WTC11 (cell line): ENCODE data around the gene TNIK. TPM values are rescaled to one million over a fixed set of nuclear protein-coding genes. Genes with fewer than 3 reads are reported as not detected.

Experiments
- ATAC-seq: fragments of 200-7000 bp; cut with Tn5 transposase; 2 replicates; pipeline ENCODE4 v1.10.0; 2021; ENCODE audit warnings: mild to moderate bottlenecking, moderate library complexity
- CTCF ChIA-PET: fragments of 300-600 bp; sonication (Branson Sonifier 250); formaldehyde crosslinking; loops from one replicate; lab custom pipeline; 2021; ENCODE audit warnings: antibody characterized with exemption; lab: Charles Lee
- POLR2A ChIA-PET: fragments of 350-600 bp; sonication (Branson Sonifier 250); formaldehyde crosslinking; loops from one replicate; lab custom pipeline; 2021; ENCODE audit warnings: antibody characterized with exemption; lab: Charles Lee
- DNase-seq: peaks from one replicate; pipeline ENCODE4 v3.0.0; 2021; ENCODE audit warnings: low spot score
- H3K27ac Mint-ChIP-seq: 2 replicates; pipeline ENCODE4 v1.8.0; 2021; ENCODE audit warnings: mixed read lengths
- H3K27me3 Mint-ChIP-seq: 2 replicates; pipeline ENCODE4 v1.8.0; 2021; ENCODE audit warnings: low read depth, mild to moderate bottlenecking, moderate library complexity, mixed read lengths
- H3K36me3 Mint-ChIP-seq: 2 replicates; pipeline ENCODE4 v1.8.0; 2021; ENCODE audit warnings: mixed read lengths
- H3K4me1 Mint-ChIP-seq: 2 replicates; pipeline ENCODE4 v1.8.0; 2022; ENCODE audit warnings: mixed read lengths
- H3K4me3 Mint-ChIP-seq: 2 replicates; pipeline ENCODE4 v1.8.0; 2021; ENCODE audit warnings: mild to moderate bottlenecking, moderate library complexity, mixed read lengths
- H3K9me3 Mint-ChIP-seq: 2 replicates; pipeline ENCODE4 v1.8.0; 2021; ENCODE audit warnings: mixed read lengths
- ATF1 ChIP-seq: sonication (generic); formaldehyde crosslinking; IDR thresholded peaks from 2 replicates; pipeline ENCODE4 v1.8.1; 2023; ENCODE audit warnings: mild to moderate bottlenecking, moderate library complexity, missing genetic modification reagents
- CBFB ChIP-seq: sonication (generic); formaldehyde crosslinking; IDR thresholded peaks from 2 replicates; pipeline ENCODE4 v1.8.1; 2022; ENCODE audit warnings: mild to moderate bottlenecking, low read depth, missing genetic modification reagents
- PRRX2 ChIP-seq: fragments of 250-450 bp; sonication (Bioruptor Pico); IDR thresholded peaks from 2 replicates; pipeline ENCODE4 v1.8.0; 2021; ENCODE audit warnings: mild to moderate bottlenecking
- ZNF317 ChIP-seq: sonication (generic); formaldehyde crosslinking; IDR thresholded peaks from 2 replicates; pipeline ENCODE4 v1.8.1; 2023; ENCODE audit warnings: low read depth, mild to moderate bottlenecking, moderate library complexity, missing genetic modification reagents, borderline replicate concordance
- ZNF671 ChIP-seq: fragments of 250-450 bp; sonication (Bioruptor Pico); IDR thresholded peaks from 2 replicates; pipeline ENCODE4 v1.8.0; 2021; ENCODE audit warnings: mild to moderate bottlenecking
- total RNA-seq: library from RNA; stranded (reverse); gene quantifications from 3 replicates; pipeline ENCODE4 v1.2.3, GENCODE V29; 2021
- TF ChIP-seq, protein P1 (sequence below): fragments of 250-450 bp; sonication (Bioruptor Pico); IDR thresholded peaks from 2 replicates; pipeline ENCODE4 v2.1.2; 2022; ENCODE audit warnings: mild to moderate bottlenecking, moderate library complexity
- TF ChIP-seq, protein P2 (sequence below): sonication (generic); formaldehyde crosslinking; conservative IDR thresholded peaks from 2 replicates; pipeline ENCODE4 v1.8.1; 2023; ENCODE audit warnings: mild to moderate bottlenecking, low read depth, missing genetic modification reagents, moderate library complexity
- TF ChIP-seq, protein P3 (sequence below): sonication (generic); formaldehyde crosslinking; IDR thresholded peaks from 2 replicates; pipeline ENCODE4 v1.8.0; 2023; ENCODE audit warnings: missing genetic modification reagents, mild to moderate bottlenecking, borderline replicate concordance
- TF ChIP-seq, protein P4 (sequence below): sonication (generic); formaldehyde crosslinking; IDR thresholded peaks from 2 replicates; pipeline ENCODE4 v1.8.1; 2023; ENCODE audit warnings: mild to moderate bottlenecking, missing genetic modification reagents, moderate library complexity
- TF ChIP-seq, protein P5 (sequence below): sonication (generic); formaldehyde crosslinking; IDR thresholded peaks from 2 replicates; pipeline ENCODE4 v1.8.0; 2022; ENCODE audit warnings: mild to moderate bottlenecking, missing genetic modification reagents
- TF ChIP-seq, protein P6 (sequence below): sonication (generic); formaldehyde crosslinking; IDR thresholded peaks from 2 replicates; pipeline ENCODE4 v1.8.0; 2022; ENCODE audit warnings: missing genetic modification reagents
- TF ChIP-seq, protein P7 (sequence below): fragments of 250-450 bp; sonication (Bioruptor Pico); IDR thresholded peaks from 2 replicates; pipeline ENCODE4 v1.8.0; 2021; ENCODE audit warnings: mild to moderate bottlenecking

TNIK gene
- total RNA-seq, 1 experiment from 2014 or later, result 50.3 TPM

DNA sequence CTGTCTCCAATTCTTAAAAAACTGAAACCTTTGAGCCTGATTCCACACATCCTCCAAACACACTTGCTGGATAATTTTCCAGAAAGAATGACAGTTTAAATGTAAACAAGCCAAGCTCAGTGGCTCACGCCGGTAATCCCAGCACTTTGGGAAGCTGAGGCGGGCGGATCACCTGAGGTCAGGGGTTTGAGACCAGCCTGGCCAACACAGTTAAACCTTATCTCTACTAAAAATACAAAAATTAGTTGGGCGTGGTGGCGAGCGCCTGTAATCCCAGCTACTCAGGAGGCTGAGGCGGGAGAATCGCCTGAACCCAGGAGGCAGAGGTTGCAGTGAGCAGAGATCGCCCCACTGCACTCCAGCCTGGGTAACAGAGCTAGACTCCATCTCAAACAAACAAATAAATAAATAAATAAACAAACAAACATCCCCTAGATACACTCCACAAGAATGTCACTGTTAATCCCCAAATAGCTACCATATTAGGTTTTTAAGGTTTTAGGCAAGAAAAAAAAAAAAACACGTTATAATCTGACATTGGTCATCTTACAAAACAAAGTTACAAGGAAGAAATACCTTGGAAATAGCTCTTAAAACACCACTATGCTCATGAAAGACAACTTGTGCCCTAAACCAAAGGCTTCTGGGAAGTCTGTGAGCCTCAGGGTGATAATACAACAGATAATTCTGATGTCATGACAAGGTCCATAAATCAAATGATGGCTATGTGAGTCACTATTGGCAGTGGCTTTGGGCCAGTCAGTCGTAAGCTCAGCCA, 13.2 kb downstream of the TNIK start:
- POLR2A ChIA-PET, result interaction anchor here (0.7 kb wide), 1 partner anchor 59 kb away, joined by 3 read pairs; no protein-coding TSS in a partner anchor
- H3K4me3 Mint-ChIP-seq, result no peak overlapping the region
- no peak for ATAC-seq
- no peaks in the 10 kb centered on the region for H3K36me3 Mint-ChIP-seq
- CTCF ChIA-PET, result interaction anchor here (0.8 to 1.2 kb wide), 3 partner anchors 10 to 274 kb away, joined by 3 to 5 read pairs (median 4); no protein-coding TSS in a partner anchor
- TF ChIP-seq PRRX2 (CRISPR knock-in tag) (no peak), ATF1 (CRISPR knock-in tag) (no peak), ZNF317 (no peak), CBFB (CRISPR knock-in tag) (no peak), ZNF671 (CRISPR knock-in tag) (no peak)
- TF ChIP-seq, protein P1, sequence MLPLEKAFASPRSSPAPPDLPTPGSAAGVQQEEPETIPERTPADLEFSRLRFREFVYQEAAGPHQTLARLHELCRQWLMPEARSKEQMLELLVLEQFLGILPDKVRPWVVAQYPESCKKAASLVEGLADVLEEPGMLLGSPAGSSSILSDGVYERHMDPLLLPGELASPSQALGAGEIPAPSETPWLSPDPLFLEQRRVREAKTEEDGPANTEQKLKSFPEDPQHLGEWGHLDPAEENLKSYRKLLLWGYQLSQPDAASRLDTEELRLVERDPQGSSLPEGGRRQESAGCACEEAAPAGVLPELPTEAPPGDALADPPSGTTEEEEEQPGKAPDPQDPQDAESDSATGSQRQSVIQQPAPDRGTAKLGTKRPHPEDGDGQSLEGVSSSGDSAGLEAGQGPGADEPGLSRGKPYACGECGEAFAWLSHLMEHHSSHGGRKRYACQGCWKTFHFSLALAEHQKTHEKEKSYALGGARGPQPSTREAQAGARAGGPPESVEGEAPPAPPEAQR (CRISPR knock-in tag), result no peak
- TF ChIP-seq, protein P2, sequence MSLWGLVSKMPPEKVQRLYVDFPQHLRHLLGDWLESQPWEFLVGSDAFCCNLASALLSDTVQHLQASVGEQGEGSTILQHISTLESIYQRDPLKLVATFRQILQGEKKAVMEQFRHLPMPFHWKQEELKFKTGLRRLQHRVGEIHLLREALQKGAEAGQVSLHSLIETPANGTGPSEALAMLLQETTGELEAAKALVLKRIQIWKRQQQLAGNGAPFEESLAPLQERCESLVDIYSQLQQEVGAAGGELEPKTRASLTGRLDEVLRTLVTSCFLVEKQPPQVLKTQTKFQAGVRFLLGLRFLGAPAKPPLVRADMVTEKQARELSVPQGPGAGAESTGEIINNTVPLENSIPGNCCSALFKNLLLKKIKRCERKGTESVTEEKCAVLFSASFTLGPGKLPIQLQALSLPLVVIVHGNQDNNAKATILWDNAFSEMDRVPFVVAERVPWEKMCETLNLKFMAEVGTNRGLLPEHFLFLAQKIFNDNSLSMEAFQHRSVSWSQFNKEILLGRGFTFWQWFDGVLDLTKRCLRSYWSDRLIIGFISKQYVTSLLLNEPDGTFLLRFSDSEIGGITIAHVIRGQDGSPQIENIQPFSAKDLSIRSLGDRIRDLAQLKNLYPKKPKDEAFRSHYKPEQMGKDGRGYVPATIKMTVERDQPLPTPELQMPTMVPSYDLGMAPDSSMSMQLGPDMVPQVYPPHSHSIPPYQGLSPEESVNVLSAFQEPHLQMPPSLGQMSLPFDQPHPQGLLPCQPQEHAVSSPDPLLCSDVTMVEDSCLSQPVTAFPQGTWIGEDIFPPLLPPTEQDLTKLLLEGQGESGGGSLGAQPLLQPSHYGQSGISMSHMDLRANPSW (CRISPR knock-in tag), result no peak
- TF ChIP-seq, protein P3, sequence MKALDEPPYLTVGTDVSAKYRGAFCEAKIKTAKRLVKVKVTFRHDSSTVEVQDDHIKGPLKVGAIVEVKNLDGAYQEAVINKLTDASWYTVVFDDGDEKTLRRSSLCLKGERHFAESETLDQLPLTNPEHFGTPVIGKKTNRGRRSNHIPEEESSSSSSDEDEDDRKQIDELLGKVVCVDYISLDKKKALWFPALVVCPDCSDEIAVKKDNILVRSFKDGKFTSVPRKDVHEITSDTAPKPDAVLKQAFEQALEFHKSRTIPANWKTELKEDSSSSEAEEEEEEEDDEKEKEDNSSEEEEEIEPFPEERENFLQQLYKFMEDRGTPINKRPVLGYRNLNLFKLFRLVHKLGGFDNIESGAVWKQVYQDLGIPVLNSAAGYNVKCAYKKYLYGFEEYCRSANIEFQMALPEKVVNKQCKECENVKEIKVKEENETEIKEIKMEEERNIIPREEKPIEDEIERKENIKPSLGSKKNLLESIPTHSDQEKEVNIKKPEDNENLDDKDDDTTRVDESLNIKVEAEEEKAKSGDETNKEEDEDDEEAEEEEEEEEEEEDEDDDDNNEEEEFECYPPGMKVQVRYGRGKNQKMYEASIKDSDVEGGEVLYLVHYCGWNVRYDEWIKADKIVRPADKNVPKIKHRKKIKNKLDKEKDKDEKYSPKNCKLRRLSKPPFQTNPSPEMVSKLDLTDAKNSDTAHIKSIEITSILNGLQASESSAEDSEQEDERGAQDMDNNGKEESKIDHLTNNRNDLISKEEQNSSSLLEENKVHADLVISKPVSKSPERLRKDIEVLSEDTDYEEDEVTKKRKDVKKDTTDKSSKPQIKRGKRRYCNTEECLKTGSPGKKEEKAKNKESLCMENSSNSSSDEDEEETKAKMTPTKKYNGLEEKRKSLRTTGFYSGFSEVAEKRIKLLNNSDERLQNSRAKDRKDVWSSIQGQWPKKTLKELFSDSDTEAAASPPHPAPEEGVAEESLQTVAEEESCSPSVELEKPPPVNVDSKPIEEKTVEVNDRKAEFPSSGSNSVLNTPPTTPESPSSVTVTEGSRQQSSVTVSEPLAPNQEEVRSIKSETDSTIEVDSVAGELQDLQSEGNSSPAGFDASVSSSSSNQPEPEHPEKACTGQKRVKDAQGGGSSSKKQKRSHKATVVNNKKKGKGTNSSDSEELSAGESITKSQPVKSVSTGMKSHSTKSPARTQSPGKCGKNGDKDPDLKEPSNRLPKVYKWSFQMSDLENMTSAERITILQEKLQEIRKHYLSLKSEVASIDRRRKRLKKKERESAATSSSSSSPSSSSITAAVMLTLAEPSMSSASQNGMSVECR (CRISPR knock-in tag), result no peak
- TF ChIP-seq, protein P4, sequence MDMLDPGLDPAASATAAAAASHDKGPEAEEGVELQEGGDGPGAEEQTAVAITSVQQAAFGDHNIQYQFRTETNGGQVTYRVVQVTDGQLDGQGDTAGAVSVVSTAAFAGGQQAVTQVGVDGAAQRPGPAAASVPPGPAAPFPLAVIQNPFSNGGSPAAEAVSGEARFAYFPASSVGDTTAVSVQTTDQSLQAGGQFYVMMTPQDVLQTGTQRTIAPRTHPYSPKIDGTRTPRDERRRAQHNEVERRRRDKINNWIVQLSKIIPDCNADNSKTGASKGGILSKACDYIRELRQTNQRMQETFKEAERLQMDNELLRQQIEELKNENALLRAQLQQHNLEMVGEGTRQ (CRISPR knock-in tag), result no peak
- TF ChIP-seq, protein P5, sequence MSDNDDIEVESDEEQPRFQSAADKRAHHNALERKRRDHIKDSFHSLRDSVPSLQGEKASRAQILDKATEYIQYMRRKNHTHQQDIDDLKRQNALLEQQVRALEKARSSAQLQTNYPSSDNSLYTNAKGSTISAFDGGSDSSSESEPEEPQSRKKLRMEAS (CRISPR knock-in tag), result no peak
- TF ChIP-seq, protein P6, sequence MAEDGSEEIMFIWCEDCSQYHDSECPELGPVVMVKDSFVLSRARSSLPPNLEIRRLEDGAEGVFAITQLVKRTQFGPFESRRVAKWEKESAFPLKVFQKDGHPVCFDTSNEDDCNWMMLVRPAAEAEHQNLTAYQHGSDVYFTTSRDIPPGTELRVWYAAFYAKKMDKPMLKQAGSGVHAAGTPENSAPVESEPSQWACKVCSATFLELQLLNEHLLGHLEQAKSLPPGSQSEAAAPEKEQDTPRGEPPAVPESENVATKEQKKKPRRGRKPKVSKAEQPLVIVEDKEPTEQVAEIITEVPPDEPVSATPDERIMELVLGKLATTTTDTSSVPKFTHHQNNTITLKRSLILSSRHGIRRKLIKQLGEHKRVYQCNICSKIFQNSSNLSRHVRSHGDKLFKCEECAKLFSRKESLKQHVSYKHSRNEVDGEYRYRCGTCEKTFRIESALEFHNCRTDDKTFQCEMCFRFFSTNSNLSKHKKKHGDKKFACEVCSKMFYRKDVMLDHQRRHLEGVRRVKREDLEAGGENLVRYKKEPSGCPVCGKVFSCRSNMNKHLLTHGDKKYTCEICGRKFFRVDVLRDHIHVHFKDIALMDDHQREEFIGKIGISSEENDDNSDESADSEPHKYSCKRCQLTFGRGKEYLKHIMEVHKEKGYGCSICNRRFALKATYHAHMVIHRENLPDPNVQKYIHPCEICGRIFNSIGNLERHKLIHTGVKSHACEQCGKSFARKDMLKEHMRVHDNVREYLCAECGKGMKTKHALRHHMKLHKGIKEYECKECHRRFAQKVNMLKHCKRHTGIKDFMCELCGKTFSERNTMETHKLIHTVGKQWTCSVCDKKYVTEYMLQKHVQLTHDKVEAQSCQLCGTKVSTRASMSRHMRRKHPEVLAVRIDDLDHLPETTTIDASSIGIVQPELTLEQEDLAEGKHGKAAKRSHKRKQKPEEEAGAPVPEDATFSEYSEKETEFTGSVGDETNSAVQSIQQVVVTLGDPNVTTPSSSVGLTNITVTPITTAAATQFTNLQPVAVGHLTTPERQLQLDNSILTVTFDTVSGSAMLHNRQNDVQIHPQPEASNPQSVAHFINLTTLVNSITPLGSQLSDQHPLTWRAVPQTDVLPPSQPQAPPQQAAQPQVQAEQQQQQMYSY, result no peak
- TF ChIP-seq, protein P7, sequence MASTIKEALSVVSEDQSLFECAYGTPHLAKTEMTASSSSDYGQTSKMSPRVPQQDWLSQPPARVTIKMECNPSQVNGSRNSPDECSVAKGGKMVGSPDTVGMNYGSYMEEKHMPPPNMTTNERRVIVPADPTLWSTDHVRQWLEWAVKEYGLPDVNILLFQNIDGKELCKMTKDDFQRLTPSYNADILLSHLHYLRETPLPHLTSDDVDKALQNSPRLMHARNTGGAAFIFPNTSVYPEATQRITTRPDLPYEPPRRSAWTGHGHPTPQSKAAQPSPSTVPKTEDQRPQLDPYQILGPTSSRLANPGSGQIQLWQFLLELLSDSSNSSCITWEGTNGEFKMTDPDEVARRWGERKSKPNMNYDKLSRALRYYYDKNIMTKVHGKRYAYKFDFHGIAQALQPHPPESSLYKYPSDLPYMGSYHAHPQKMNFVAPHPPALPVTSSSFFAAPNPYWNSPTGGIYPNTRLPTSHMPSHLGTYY (CRISPR knock-in tag), result no peak
- peaks cover 55% of the 10 kb centered on the region for H3K4me1 Mint-ChIP-seq
- H3K27ac Mint-ChIP-seq, result peak overlapping the region; percentile 76
- DNase-seq, result no peak
- H3K9me3 Mint-ChIP-seq, result no peaks in the 10 kb centered on the region
- no peaks in the 10 kb centered on the region for H3K27me3 Mint-ChIP-seq
